ENCODE results near the gene STIM1. TPM values are rescaled to one million over a fixed set of nuclear protein-coding genes. Genes with fewer than 3 reads are reported as not detected.

Gene STIM1
- total RNA-seq, 1 donor from 2014 or later = 27.5 TPM

- no peak for DNase-seq
- intact Hi-C loops (cut with DNase I) = no loop called here
- peak; percentile 13 for ATAC-seq (ENCODE audit: poor library complexity)
These were observed 209.0 kb downstream of the STIM1 start for GRCh38 chr11:4064278-4064955.

GRCh38 chr11:4065086-4065485 lies 209.6 kb downstream of the STIM1 start:
- intact Hi-C loops (cut with DNase I) = no loop called here
- ATAC-seq (ENCODE audit: poor library complexity) = no peak
- DNase-seq = no peak

GRCh38 chr11:4065601-4066377 lies 210.3 kb downstream of the STIM1 start:
- intact Hi-C loops (cut with DNase I) = no loop called here

GRCh38 chr11:4066910-4067309 lies 211.4 kb downstream of the STIM1 start:
- ATAC-seq (ENCODE audit: poor library complexity) (no peak), DNase-seq (no peak)
- intact Hi-C loops (cut with DNase I) = no loop called here

More at GRCh38 chr11:4065601-4066377, 210.3 kb downstream of the STIM1 start:
- DNase-seq = no peak
- ATAC-seq (ENCODE audit: poor library complexity) = peak; percentile 79

GRCh38 chr11:4068962-4069361 lies 213.5 kb downstream of the STIM1 start:
- ATAC-seq (ENCODE audit: poor library complexity) = no peak
- DNase-seq = no peak
- intact Hi-C loops (cut with DNase I) = no loop called here

GRCh38 chr11:4071325-4071724 lies 215.9 kb downstream of the STIM1 start:
- ATAC-seq (ENCODE audit: poor library complexity) (no peak), DNase-seq (no peak)
- intact Hi-C loops (cut with DNase I) = no loop called here

GRCh38 chr11:4071914-4072313 lies 216.4 kb downstream of the STIM1 start:
- no peak for ATAC-seq (ENCODE audit: poor library complexity)
- intact Hi-C loops (cut with DNase I) = loop anchor here (2.0 kb wide), 1 partner anchor 223 kb away; no protein-coding TSS in a partner anchor
- no peak for DNase-seq

- intact Hi-C loops (cut with DNase I) = loop anchor here (2.0 kb wide), 1 partner anchor 224 kb away; no protein-coding TSS in a partner anchor
- no peak for DNase-seq
- peak; percentile 96 for ATAC-seq (ENCODE audit: poor library complexity)
These were observed 217.3 kb downstream of the STIM1 start for GRCh38 chr11:4072668-4073285.

GRCh38 chr11:4074266-4074665 lies 218.8 kb downstream of the STIM1 start:
- no peak for DNase-seq
- intact Hi-C loops (cut with DNase I) = no loop called here
- ATAC-seq (ENCODE audit: poor library complexity) = no peak

GRCh38 chr11:4076774-4077173 lies 221.3 kb downstream of the STIM1 start:
- intact Hi-C loops (cut with DNase I) = no loop called here
- ATAC-seq (ENCODE audit: poor library complexity) (no peak), DNase-seq (no peak)

- ATAC-seq (ENCODE audit: poor library complexity) = no peak
- intact Hi-C loops (cut with DNase I) = no loop called here
- DNase-seq = no peak
These were observed 227.7 kb downstream of the STIM1 start for GRCh38 chr11:4083198-4083597.

GRCh38 chr11:4084406-4085125 lies 229.1 kb downstream of the STIM1 start:
- intact Hi-C loops (cut with DNase I) = no loop called here
- DNase-seq = no peak
- ATAC-seq (ENCODE audit: poor library complexity) = no peak

GRCh38 chr11:4085575-4085974 lies 230.1 kb downstream of the STIM1 start:
- DNase-seq = no peak
- intact Hi-C loops (cut with DNase I) = no loop called here
- no peak for ATAC-seq (ENCODE audit: poor library complexity)

GRCh38 chr11:4086575-4087353 lies 231.3 kb downstream of the STIM1 start:
- DNase-seq (no peak), ATAC-seq (ENCODE audit: poor library complexity) (no peak)
- intact Hi-C loops (cut with DNase I) = no loop called here

GRCh38 chr11:4087551-4087950 lies 232.1 kb downstream of the STIM1 start:
- intact Hi-C loops (cut with DNase I) = no loop called here
- ATAC-seq (ENCODE audit: poor library complexity) (no peak), DNase-seq (no peak)

GRCh38 chr11:4090258-4090657 lies 234.8 kb downstream of the STIM1 start:
- ATAC-seq (ENCODE audit: poor library complexity) = no peak
- intact Hi-C loops (cut with DNase I) = no loop called here
- DNase-seq = no peak

GRCh38 chr11:4092026-4092425 lies 236.6 kb downstream of the STIM1 start:
- DNase-seq (no peak), ATAC-seq (ENCODE audit: poor library complexity) (no peak)
- intact Hi-C loops (cut with DNase I) = no loop called here

GRCh38 chr11:4093519-4094347 lies 238.3 kb downstream of the STIM1 start:
- intact Hi-C loops (cut with DNase I) = no loop called here

More at GRCh38 chr11:4093519-4094347, 238.3 kb downstream of the STIM1 start:
- ATAC-seq (ENCODE audit: poor library complexity) (no peak), DNase-seq (no peak)
